Endodermal cell (in vitro differentiated cells): ENCODE measurements around the gene TOLLIP. TPM values are rescaled to one million over a fixed set of nuclear protein-coding genes. Genes with fewer than 3 reads are reported as not detected.

Experiments
- DNase-seq: peaks from one replicate; pipeline ENCODE4 v3.0.0-alpha.2; 2017
- H3K27ac ChIP-seq: 2 replicates; pipeline ENCODE4 v1.5.1; 2013; ENCODE audit warnings: mild to moderate bottlenecking, low read depth, low read length, moderate library complexity
- H3K27me3 ChIP-seq: 2 replicates; pipeline ENCODE4 v1.6.1; 2013; ENCODE audit warnings: mild to moderate bottlenecking, low read length, moderate library complexity; ENCODE audit not compliant: insufficient read depth, control insufficient read depth, poor library complexity, severe bottlenecking
- H3K36me3 ChIP-seq: 2 replicates; pipeline ENCODE4 v1.7.0; 2013; ENCODE audit warnings: mild to moderate bottlenecking, low read length, moderate library complexity; ENCODE audit not compliant: control insufficient read depth, insufficient read depth
- H3K4me1 ChIP-seq: one replicate; pipeline ENCODE4 v1.7.0; 2013; ENCODE audit warnings: low read length; ENCODE audit not compliant: control insufficient read depth, insufficient read depth
- H3K4me3 ChIP-seq: 2 replicates; pipeline ENCODE4 v1.5.1; 2013; ENCODE audit warnings: mild to moderate bottlenecking, low read length, moderate library complexity
- H3K9ac ChIP-seq: 2 replicates; pipeline ENCODE4 v1.6.1; 2013; ENCODE audit warnings: mild to moderate bottlenecking, low read length, moderate library complexity; ENCODE audit not compliant: poor library complexity, severe bottlenecking; ENCODE audit errors: extremely low read depth
- H3K9me3 ChIP-seq: 2 replicates; pipeline ENCODE4 v1.6.1; 2013; ENCODE audit warnings: mild to moderate bottlenecking, low read length, moderate library complexity; ENCODE audit not compliant: control insufficient read depth
- H3K27ac Mint-ChIP-seq: 2 replicates; pipeline ENCODE4 v1.8.0; 2020; ENCODE audit warnings: mixed read lengths
- H3K27me3 Mint-ChIP-seq: 2 replicates; pipeline ENCODE4 v1.8.0; 2021; ENCODE audit warnings: mild to moderate bottlenecking, mixed read lengths; ENCODE audit not compliant: insufficient read depth
- H3K36me3 Mint-ChIP-seq: 2 replicates; pipeline ENCODE4 v1.8.0; 2020; ENCODE audit warnings: low read depth, mixed read lengths
- H3K4me1 Mint-ChIP-seq: 2 replicates; pipeline ENCODE4 v1.8.0; 2020; ENCODE audit warnings: mixed read lengths
- H3K4me3 Mint-ChIP-seq: 2 replicates; pipeline ENCODE4 v1.8.0; 2020; ENCODE audit warnings: mild to moderate bottlenecking, moderate library complexity, mixed read lengths
- H3K9me3 Mint-ChIP-seq: 2 replicates; pipeline ENCODE4 v1.8.0; 2020; ENCODE audit warnings: mild to moderate bottlenecking, mixed read lengths
- WGBS, 2 experiments: methylation state at CpG; one replicate each; pipeline versions ENCODE4 v1.1.5 to v1.1.7; 2013; ENCODE audit warnings: missing lambda C conversion rate in 2 of 2, mixed read lengths in 1 of 2; ENCODE audit not compliant: insufficient coverage in 1 of 2, insufficient read length in 1 of 2; 5-methylcytosine and 5-hydroxymethylcytosine counted together
- total RNA-seq, 2 donors: library from RNA; stranded (reverse); fragmentation: NEBNext Ultra II Directional in 1 of 2; extraction: Animal tissue kit (Norgen Biotek cat#: 25700) in 1 of 2; gene quantifications; 2 replicates in 1 of 2; 3 replicates in 1 of 2; pipeline ENCODE4 v1.2.1, GENCODE V29; 2021
- TF ChIP-seq, protein P1 (sequence below): fragments of 200-600 bp; sonication (generic); conservative IDR thresholded peaks from 2 replicates; pipeline ENCODE4 v1.5.0; 2021; ENCODE audit warnings: antibody characterized with exemption, mild to moderate bottlenecking

The TOLLIP gene
- total RNA-seq, 2 donors from 2014 or later, result 34.3 to 37.4 TPM

DNA sequence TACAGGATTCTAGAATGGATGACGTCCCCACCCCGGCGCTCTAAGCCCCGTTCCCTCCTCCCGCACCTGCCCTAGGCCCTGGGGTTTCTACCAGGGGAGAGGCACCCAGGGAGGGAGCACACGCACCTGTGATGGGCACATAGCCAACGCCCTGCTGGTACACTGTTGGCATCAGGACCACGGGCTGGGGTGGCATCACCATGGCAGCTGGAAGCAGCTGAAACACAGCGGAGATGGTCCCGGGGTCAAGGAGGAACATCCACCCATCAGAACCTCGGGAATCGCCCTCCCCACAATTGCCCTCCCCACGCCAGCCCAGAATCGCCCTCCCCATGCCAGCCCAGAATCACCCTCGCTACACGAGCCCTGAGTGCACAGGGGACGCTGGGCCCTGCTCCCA is 23.6 kb downstream of the TOLLIP start:
- DNase-seq, result no peak
- WGBS, 2 experiments, result 94 to 95% methylated on average over 12 to 17 of the region's 17 CpGs
- H3K4me1 Mint-ChIP-seq, result no peaks in the 10 kb centered on the region

GRCh38 chr11:1285316-1285744 is 24.1 kb downstream of the TOLLIP start:
- DNase-seq, result no peak
- Mint-ChIP-seq H3K36me3 (peaks cover 47% of the 10 kb centered on the region), H3K27ac (no peak overlapping the region), H3K9me3 (no peaks in the 10 kb centered on the region), H3K4me3 (no peak overlapping the region), H3K27me3 (no peaks in the 10 kb centered on the region), H3K4me1 (no peaks in the 10 kb centered on the region)
- WGBS, 2 experiments, result 93 to 97% methylated on average over 22 to 23 of the region's 23 CpGs
- no peaks in the 10 kb centered on the region for H3K27me3 ChIP-seq
- H3K36me3 ChIP-seq, result peaks cover 17% of the 10 kb centered on the region
- H3K27ac ChIP-seq, result no peak overlapping the region
- TF ChIP-seq, protein P1, sequence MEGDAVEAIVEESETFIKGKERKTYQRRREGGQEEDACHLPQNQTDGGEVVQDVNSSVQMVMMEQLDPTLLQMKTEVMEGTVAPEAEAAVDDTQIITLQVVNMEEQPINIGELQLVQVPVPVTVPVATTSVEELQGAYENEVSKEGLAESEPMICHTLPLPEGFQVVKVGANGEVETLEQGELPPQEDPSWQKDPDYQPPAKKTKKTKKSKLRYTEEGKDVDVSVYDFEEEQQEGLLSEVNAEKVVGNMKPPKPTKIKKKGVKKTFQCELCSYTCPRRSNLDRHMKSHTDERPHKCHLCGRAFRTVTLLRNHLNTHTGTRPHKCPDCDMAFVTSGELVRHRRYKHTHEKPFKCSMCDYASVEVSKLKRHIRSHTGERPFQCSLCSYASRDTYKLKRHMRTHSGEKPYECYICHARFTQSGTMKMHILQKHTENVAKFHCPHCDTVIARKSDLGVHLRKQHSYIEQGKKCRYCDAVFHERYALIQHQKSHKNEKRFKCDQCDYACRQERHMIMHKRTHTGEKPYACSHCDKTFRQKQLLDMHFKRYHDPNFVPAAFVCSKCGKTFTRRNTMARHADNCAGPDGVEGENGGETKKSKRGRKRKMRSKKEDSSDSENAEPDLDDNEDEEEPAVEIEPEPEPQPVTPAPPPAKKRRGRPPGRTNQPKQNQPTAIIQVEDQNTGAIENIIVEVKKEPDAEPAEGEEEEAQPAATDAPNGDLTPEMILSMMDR, result no peak
- no peaks in the 10 kb centered on the region for H3K9me3 ChIP-seq
- H3K4me3 ChIP-seq, result no peak overlapping the region
- no peaks in the 10 kb centered on the region for H3K4me1 ChIP-seq
- H3K9ac ChIP-seq, result no peak overlapping the region

More for the DNA sequence above, 23.6 kb downstream of the TOLLIP start:
- Histone ChIP-seq H3K36me3 (peaks cover 17% of the 10 kb centered on the region), H3K9me3 (no peaks in the 10 kb centered on the region), H3K9ac (no peak overlapping the region), H3K4me3 (no peak overlapping the region), H3K27me3 (no peaks in the 10 kb centered on the region), H3K4me1 (no peaks in the 10 kb centered on the region), H3K27ac (no peak overlapping the region)
- H3K27me3 Mint-ChIP-seq, result no peaks in the 10 kb centered on the region
- H3K27ac Mint-ChIP-seq, result no peak overlapping the region
- H3K4me3 Mint-ChIP-seq, result no peak overlapping the region
- no peaks in the 10 kb centered on the region for H3K9me3 Mint-ChIP-seq
- H3K36me3 Mint-ChIP-seq, result peaks cover 48% of the 10 kb centered on the region
- TF ChIP-seq, protein P1, result no peak

- Histone ChIP-seq H3K4me3 (no peak overlapping the region), H3K27ac (no peak overlapping the region), H3K36me3 (peaks cover 21% of the 10 kb centered on the region), H3K9me3 (no peaks in the 10 kb centered on the region), H3K4me1 (no peaks in the 10 kb centered on the region), H3K27me3 (no peaks in the 10 kb centered on the region), H3K9ac (no peak overlapping the region)
- Mint-ChIP-seq H3K27ac (no peak overlapping the region), H3K36me3 (peaks cover 40% of the 10 kb centered on the region), H3K9me3 (no peaks in the 10 kb centered on the region), H3K27me3 (no peaks in the 10 kb centered on the region), H3K4me3 (no peak overlapping the region), H3K4me1 (no peaks in the 10 kb centered on the region)
- TF ChIP-seq, protein P1, result no peak
- no peak for DNase-seq
- 90 to 92% methylated on average over 5 to 8 of the region's 8 CpGs for WGBS, 2 experiments
Measured at GRCh38 chr11:1283906-1284305, 25.5 kb downstream of the TOLLIP start.
